ENCODE measurements around the gene CACNB1. TPM values are rescaled to one million over a fixed set of nuclear protein-coding genes. Genes with fewer than 3 reads are reported as not detected.

The CACNB1 gene
- total and polyA plus RNA-seq, 2 donors (not counting 1 experiment from before 2014, with no cell fraction given), result 3.8 to 12.4 TPM

GRCh38 chr17:39132192-39132610 lies 65.3 kb downstream of the CACNB1 start:
- H2AFZ ChIP-seq (ENCODE audit: insufficient read depth, low read depth, low read length, poor library complexity, severe bottlenecking), result no peak overlapping the region
- no peaks in the 10 kb centered on the region for H3K27me3 ChIP-seq (replicated peaks in 1 of 4; ENCODE audit: control extremely low read depth in 1 of 4, control insufficient read depth in 3 of 4, insufficient read depth in 4 of 4, low read length in 3 of 4)
- no peak overlapping the region for H3K27ac ChIP-seq (ENCODE audit: low read length in 2 of 2)
- Mint-ChIP-seq H3K4me3 (no peak overlapping the region), H3K9me3 (ENCODE audit: insufficient read depth) (no peaks in the 10 kb centered on the region), H3K27me3 (no peaks in the 10 kb centered on the region), H3K27ac (no peak overlapping the region), H3K4me1 (no peaks in the 10 kb centered on the region)
- no peaks in the 10 kb centered on the region for H3K79me2 ChIP-seq (ENCODE audit: control insufficient read depth, insufficient read depth, low read length)
- H3K9me3 ChIP-seq (ENCODE audit: control extremely low read depth in 1 of 3, control insufficient read depth in 2 of 3, insufficient read depth in 1 of 3, low read length in 2 of 3), result no peaks in the 10 kb centered on the region
- H3K9ac ChIP-seq (ENCODE audit: low read length), result no peak overlapping the region
- 90% methylated on average over 6 of the region's 7 CpGs for WGBS (ENCODE audit: insufficient coverage)
- no peaks in the 10 kb centered on the region for H4K20me1 ChIP-seq (ENCODE audit: control insufficient read depth, insufficient read depth, low read length, poor library complexity, severe bottlenecking)
- intact Hi-C loops (cut with micrococcal nuclease), result no loop called here
- no peak for DNase-seq
- ChIA-PET CTCF (no interaction called here), POLR2A (interaction anchor here (0.5 kb wide), 1 partner anchor 1206 kb away, joined by 5 read pairs; no protein-coding TSS in a partner anchor)
- no peak overlapping the region for H3K4me3 ChIP-seq (ENCODE audit: control extremely low read depth in 1 of 5, extremely low read depth in 1 of 5, insufficient read depth in 1 of 5, low read depth in 2 of 5, low read length in 4 of 5)
- no peak overlapping the region for H3K4me2 ChIP-seq (replicated peaks; ENCODE audit: low read depth, low read length, poor library complexity, severe bottlenecking)
- no peaks in the 10 kb centered on the region for H3K4me1 ChIP-seq (ENCODE audit: control insufficient read depth in 2 of 2, insufficient read depth in 2 of 2, low read length in 2 of 2)
- TF ChIP-seq, protein P1, sequence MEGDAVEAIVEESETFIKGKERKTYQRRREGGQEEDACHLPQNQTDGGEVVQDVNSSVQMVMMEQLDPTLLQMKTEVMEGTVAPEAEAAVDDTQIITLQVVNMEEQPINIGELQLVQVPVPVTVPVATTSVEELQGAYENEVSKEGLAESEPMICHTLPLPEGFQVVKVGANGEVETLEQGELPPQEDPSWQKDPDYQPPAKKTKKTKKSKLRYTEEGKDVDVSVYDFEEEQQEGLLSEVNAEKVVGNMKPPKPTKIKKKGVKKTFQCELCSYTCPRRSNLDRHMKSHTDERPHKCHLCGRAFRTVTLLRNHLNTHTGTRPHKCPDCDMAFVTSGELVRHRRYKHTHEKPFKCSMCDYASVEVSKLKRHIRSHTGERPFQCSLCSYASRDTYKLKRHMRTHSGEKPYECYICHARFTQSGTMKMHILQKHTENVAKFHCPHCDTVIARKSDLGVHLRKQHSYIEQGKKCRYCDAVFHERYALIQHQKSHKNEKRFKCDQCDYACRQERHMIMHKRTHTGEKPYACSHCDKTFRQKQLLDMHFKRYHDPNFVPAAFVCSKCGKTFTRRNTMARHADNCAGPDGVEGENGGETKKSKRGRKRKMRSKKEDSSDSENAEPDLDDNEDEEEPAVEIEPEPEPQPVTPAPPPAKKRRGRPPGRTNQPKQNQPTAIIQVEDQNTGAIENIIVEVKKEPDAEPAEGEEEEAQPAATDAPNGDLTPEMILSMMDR (IDR thresholded peaks at IDR 0.05), result no peak
- TF ChIP-seq EZH2 (IDR thresholded peaks at IDR 0.05; ENCODE audit: borderline replicate concordance, insufficient read depth, low read depth, low read length, poor library complexity, severe bottlenecking), result no peak
- ATAC-seq (ENCODE audit: low read depth), result no peak
- H3K36me3 ChIP-seq (replicated peaks in 1 of 2; ENCODE audit: control extremely low read depth in 1 of 2, control insufficient read depth in 1 of 2, extremely low read depth in 1 of 2, insufficient read depth in 2 of 2, low read length in 1 of 2), result no peaks in the 10 kb centered on the region

GRCh38 chr17:39131616-39132015 lies 65.9 kb downstream of the CACNB1 start:
- Histone ChIP-seq H3K27ac (ENCODE audit: low read length in 2 of 2) (no peak overlapping the region), H2AFZ (ENCODE audit: insufficient read depth, low read depth, low read length, poor library complexity, severe bottlenecking) (no peak overlapping the region), H3K9me3 (ENCODE audit: control extremely low read depth in 1 of 3, control insufficient read depth in 2 of 3, insufficient read depth in 1 of 3, low read length in 2 of 3) (no peaks in the 10 kb centered on the region), H3K36me3 (replicated peaks in 1 of 2; ENCODE audit: control extremely low read depth in 1 of 2, control insufficient read depth in 1 of 2, extremely low read depth in 1 of 2, insufficient read depth in 2 of 2, low read length in 1 of 2) (no peaks in the 10 kb centered on the region), H3K4me3 (ENCODE audit: control extremely low read depth in 1 of 5, extremely low read depth in 1 of 5, insufficient read depth in 1 of 5, low read depth in 2 of 5, low read length in 4 of 5) (no peak overlapping the region), H3K79me2 (ENCODE audit: control insufficient read depth, insufficient read depth, low read length) (no peaks in the 10 kb centered on the region), H3K4me1 (ENCODE audit: control insufficient read depth in 2 of 2, insufficient read depth in 2 of 2, low read length in 2 of 2) (no peaks in the 10 kb centered on the region), H3K4me2 (replicated peaks; ENCODE audit: low read depth, low read length, poor library complexity, severe bottlenecking) (no peak overlapping the region), H3K9ac (ENCODE audit: low read length) (no peak overlapping the region), H4K20me1 (ENCODE audit: control insufficient read depth, insufficient read depth, low read length, poor library complexity, severe bottlenecking) (no peaks in the 10 kb centered on the region), H3K27me3 (replicated peaks in 1 of 4; ENCODE audit: control extremely low read depth in 1 of 4, control insufficient read depth in 3 of 4, insufficient read depth in 4 of 4, low read length in 3 of 4) (no peaks in the 10 kb centered on the region)
- CTCF ChIA-PET, result no interaction called here
- no peaks in the 10 kb centered on the region for H3K9me3 Mint-ChIP-seq (ENCODE audit: insufficient read depth)
- H3K4me3 Mint-ChIP-seq, result no peak overlapping the region
- H3K4me1 Mint-ChIP-seq, result no peaks in the 10 kb centered on the region
- intact Hi-C loops (cut with micrococcal nuclease), result no loop called here
- DNase-seq (no peak), ATAC-seq (ENCODE audit: low read depth) (no peak)
- H3K27ac Mint-ChIP-seq, result no peak overlapping the region
- TF ChIP-seq EZH2 (IDR thresholded peaks at IDR 0.05; ENCODE audit: borderline replicate concordance, insufficient read depth, low read depth, low read length, poor library complexity, severe bottlenecking), result no peak
- TF ChIP-seq, protein P1 (IDR thresholded peaks at IDR 0.05), result no peak
- H3K27me3 Mint-ChIP-seq, result no peaks in the 10 kb centered on the region
- POLR2A ChIA-PET, result no interaction called here
- 92% methylated on average over 6 of the region's 6 CpGs for WGBS (ENCODE audit: insufficient coverage)

All from B cell (primary cell).